Stomach (tissue), 9 donors: ENCODE measurements around the gene FIGLA. TPM values are rescaled to one million over a fixed set of nuclear protein-coding genes. Genes with fewer than 3 reads are reported as not detected.
"Not testable (repeated sequence)": the region's sequence is repeated elsewhere in the genome, so short reads cannot be mapped to it uniquely, and the experiment has no call there.

ENCODE experiments used
- DNase-seq, 2 donors: peaks; one replicate each; pipeline versions ENCODE4 v3.0.0 to v3.0.0-alpha.2; 2013 to 2019
- H3K27ac ChIP-seq, 5 donors: fragments of 200-600 bp in 4 of 5; sonication (generic) in 4 of 5; one replicate each; pipeline ENCODE4 v1.5.1; 2013 to 2019; ENCODE audit warnings: mild to moderate bottlenecking in 1 of 5, moderate library complexity in 1 of 5
- H3K27me3 ChIP-seq, 3 donors: fragments of 200-600 bp; sonication (generic); one replicate each; pipeline ENCODE4 v1.5.1; 2017 to 2019; ENCODE audit warnings: mixed run types in 1 of 3
- H3K36me3 ChIP-seq, 4 donors: fragments of 200-600 bp; sonication (generic); 1 replicate in 3 of 4; 2 replicates in 1 of 4; pipeline ENCODE4 v1.5.1; 2016 to 2019
- H3K4me1 ChIP-seq, 4 donors: fragments of 200-600 bp; sonication (generic); one replicate each; pipeline ENCODE4 v1.5.1; 2016 to 2019
- H3K4me3 ChIP-seq, 4 donors: fragments of 200-600 bp; sonication (generic) in 3 of 4; one replicate each; pipeline ENCODE4 v1.5.1; 2016 to 2019; ENCODE audit warnings: mild to moderate bottlenecking in 1 of 4
- H3K9me3 ChIP-seq, 4 donors: fragments of 200-600 bp; sonication (generic); one replicate each; pipeline ENCODE4 v1.5.1; 2016 to 2019
- EP300 ChIP-seq: sonication (generic); formaldehyde crosslinking; IDR thresholded peaks from one replicate; pipeline ENCODE4 v1.6.1; 2017; ENCODE audit warnings: antibody characterized with exemption
- POLR2A ChIP-seq, 4 donors: fragments of 450-650 bp; IDR thresholded peaks; one replicate each; pipeline ENCODE4 v1.6.1; 2016; ENCODE audit warnings: antibody characterized with exemption in 4 of 4, control low read depth in 2 of 4, mild to moderate bottlenecking in 1 of 4, moderate library complexity in 1 of 4
- POLR2AphosphoS5 ChIP-seq, 3 donors: sonication (generic); formaldehyde crosslinking; IDR thresholded peaks; one replicate each; pipeline ENCODE4 v1.6.1; 2016; ENCODE audit warnings: antibody characterized with exemption in 3 of 3
- WGBS, 5 donors: extraction: QIAGEN DNeasy Blood & Tissue Kit in 3 of 5; methylation state at CpG; one replicate each; pipeline versions ENCODE4 v1.1.5 to v1.1.7; 2013 to 2018; 5-methylcytosine and 5-hydroxymethylcytosine counted together
- intact Hi-C: fragments of 100-400 bp; cut with DNase I; formaldehyde crosslinking; loops from one replicate; pipeline ENCODE4 v1.15.1; 2023; ENCODE audit warnings: low total_unique reads
- polyA plus RNA-seq, 3 donors: library from polyadenylated mRNA; stranded (reverse); fragments of 200-250 nt; gene quantifications; one replicate each; pipeline ENCODE4 v1.2.3, GENCODE V29; 2013
- total RNA-seq, 5 donors: library from RNA; depleted of rRNA; stranded (reverse); fragments of >200 nt; gene quantifications; one replicate each; pipeline versions ENCODE4 v1.1.0 to v1.2.3, GENCODE V29; 2014 to 2016
- TF ChIP-seq, protein P1 (sequence below), 7 experiments: fragments of 450-650 bp in 4 of 7; fragments of 200-600 bp in 3 of 7; sonication (generic) in 3 of 7; IDR thresholded peaks; one replicate each; pipeline ENCODE4 v1.5.1; 2016 to 2019; ENCODE audit warnings: antibody characterized with exemption in 7 of 7, control low read depth in 2 of 7, mild to moderate bottlenecking in 1 of 7
- donor health status: healthy with polysubstance abuse.
- donor health status: Bipolar disorder and iron deficiency.
- donor health status: healthy.

Gene FIGLA
- total and polyA plus RNA-seq, 8 donors, result 0.75 TPM; not detected in 7

DNA sequence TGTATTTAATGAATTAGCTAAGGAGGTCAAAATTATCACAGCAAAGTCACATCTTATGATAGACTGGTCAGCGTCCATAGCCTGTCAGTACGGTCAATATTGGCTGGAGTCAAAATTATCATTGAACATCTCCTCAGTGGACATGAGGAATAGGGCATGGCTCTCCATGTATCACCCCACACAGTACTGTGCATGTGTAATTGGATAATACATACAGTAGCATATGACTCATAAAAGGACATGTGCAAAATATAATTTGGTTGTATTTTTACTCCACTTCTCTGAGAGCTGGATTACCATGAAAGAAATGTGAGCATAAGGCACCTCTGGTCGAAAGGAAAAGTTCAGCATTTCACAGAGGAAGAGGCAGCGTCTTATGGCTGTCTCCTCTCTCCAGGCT lies 47.4 kb downstream of the FIGLA start:
- WGBS, 5 donors, result 81 to 88% (median 82%) methylated on average over 4 of the region's 4 CpGs

DNA sequence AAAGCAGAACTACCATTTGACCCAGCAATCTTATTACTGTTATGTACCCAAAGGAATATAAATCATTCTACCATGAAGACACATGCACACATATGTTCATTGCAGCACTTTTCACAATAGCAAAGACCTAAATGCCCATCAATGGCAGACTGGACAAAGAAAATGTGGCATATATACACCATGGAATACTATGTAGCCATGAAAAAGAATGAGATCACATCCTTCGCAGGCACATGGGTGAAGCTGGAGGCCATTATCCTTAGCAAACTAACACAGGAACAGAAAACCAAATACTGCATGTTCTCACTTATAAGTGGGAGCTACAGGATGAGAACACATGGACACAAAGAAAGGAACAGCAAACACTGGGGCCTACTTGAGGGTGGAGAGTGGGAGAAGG lies 51.0 kb downstream of the FIGLA start:
- H3K36me3 ChIP-seq, intact Hi-C loops, H3K9me3 ChIP-seq, H3K4me1 ChIP-seq, DNase-seq, H3K4me3 ChIP-seq, H3K27ac ChIP-seq: not testable (repeated sequence)
- peaks cover 0 to 21% (median 8%) of the 10 kb centered on the region in 3 donors for H3K27me3 ChIP-seq
- WGBS, 5 donors, result 92 to 100% (median 98%) methylated on average over 1 of the region's 1 CpG

More for the DNA sequence above, 47.4 kb downstream of the FIGLA start:
- Histone ChIP-seq H3K4me3 (no peak overlapping the region), H3K4me1 (no peaks in the 10 kb centered on the region), H3K9me3 (peaks cover 0 to 6% (median 0%) of the 10 kb centered on the region in 4 donors), H3K27me3 (peaks cover 0 to 12% (median 0%) of the 10 kb centered on the region in 3 donors), H3K36me3 (no peaks in the 10 kb centered on the region), H3K27ac (no peak overlapping the region)
- no peak for TF ChIP-seq POLR2A (IDR thresholded peaks at IDR 0.05)
- TF ChIP-seq EP300, result no peak
- no peak for TF ChIP-seq POLR2AphosphoS5 (IDR thresholded peaks at IDR 0.05)
- TF ChIP-seq, protein P1, sequence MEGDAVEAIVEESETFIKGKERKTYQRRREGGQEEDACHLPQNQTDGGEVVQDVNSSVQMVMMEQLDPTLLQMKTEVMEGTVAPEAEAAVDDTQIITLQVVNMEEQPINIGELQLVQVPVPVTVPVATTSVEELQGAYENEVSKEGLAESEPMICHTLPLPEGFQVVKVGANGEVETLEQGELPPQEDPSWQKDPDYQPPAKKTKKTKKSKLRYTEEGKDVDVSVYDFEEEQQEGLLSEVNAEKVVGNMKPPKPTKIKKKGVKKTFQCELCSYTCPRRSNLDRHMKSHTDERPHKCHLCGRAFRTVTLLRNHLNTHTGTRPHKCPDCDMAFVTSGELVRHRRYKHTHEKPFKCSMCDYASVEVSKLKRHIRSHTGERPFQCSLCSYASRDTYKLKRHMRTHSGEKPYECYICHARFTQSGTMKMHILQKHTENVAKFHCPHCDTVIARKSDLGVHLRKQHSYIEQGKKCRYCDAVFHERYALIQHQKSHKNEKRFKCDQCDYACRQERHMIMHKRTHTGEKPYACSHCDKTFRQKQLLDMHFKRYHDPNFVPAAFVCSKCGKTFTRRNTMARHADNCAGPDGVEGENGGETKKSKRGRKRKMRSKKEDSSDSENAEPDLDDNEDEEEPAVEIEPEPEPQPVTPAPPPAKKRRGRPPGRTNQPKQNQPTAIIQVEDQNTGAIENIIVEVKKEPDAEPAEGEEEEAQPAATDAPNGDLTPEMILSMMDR (IDR thresholded peaks at IDR 0.05), result no peak
- no peak for DNase-seq
- intact Hi-C loops, result no loop called here

- intact Hi-C loops, result no loop called here
- 53 to 73% (median 63%) methylated on average over 2 of the region's 2 CpGs for WGBS, 5 donors
- Histone ChIP-seq H3K4me1 (no peaks in the 10 kb centered on the region), H3K36me3 (no peaks in the 10 kb centered on the region), H3K9me3 (peaks cover 0 to 8% (median 0%) of the 10 kb centered on the region in 4 donors), H3K27me3 (peaks cover 0 to 30% (median 8%) of the 10 kb centered on the region in 3 donors), H3K4me3 (no peak overlapping the region), H3K27ac (no peak overlapping the region)
- DNase-seq, result no peak
- TF ChIP-seq, protein P1 (IDR thresholded peaks at IDR 0.05), result no peak
- TF ChIP-seq POLR2A (IDR thresholded peaks at IDR 0.05) (no peak), POLR2AphosphoS5 (IDR thresholded peaks at IDR 0.05) (no peak), EP300 (no peak)
Measured at GRCh38 chr2:70738159-70738558, 52.3 kb downstream of the FIGLA start.

DNA sequence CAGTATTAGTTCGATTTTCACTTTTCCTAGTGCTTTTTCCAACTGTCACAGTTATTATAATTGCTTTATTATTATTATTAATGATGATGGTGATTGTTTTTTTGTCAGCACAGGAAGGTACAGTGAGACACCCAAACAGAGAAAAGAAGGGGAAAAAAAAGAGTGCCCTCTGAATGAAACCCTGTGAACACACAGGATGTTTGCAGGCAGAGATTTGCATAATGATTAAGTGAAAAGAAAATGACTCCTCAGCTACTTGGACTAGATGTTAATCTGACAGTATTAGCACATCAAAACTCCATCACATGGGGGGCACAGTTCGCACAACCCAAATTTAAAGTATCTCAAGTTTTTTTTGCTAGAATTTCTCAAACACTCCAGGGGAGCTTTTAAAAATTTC lies 55.4 kb downstream of the FIGLA start:
- no peak for DNase-seq
- Histone ChIP-seq H3K4me1 (no peaks in the 10 kb centered on the region), H3K27me3 (peaks cover 0 to 40% (median 8%) of the 10 kb centered on the region in 3 donors), H3K27ac (no peak overlapping the region), H3K4me3 (no peak overlapping the region), H3K9me3 (peaks cover 0 to 8% (median 0%) of the 10 kb centered on the region in 4 donors), H3K36me3 (no peaks in the 10 kb centered on the region)
- intact Hi-C loops, result no loop called here
- no peak for TF ChIP-seq POLR2AphosphoS5 (IDR thresholded peaks at IDR 0.05)
- TF ChIP-seq POLR2A (IDR thresholded peaks at IDR 0.05), result no peak
- TF ChIP-seq EP300, result no peak
- TF ChIP-seq, protein P1 (IDR thresholded peaks at IDR 0.05), result no peak
- WGBS, 5 donors, result 44 to 52% (median 50%) methylated on average over 2 of the region's 2 CpGs

- no peaks in the 10 kb centered on the region for H3K36me3 ChIP-seq
- intact Hi-C loops, result no loop called here
- DNase-seq, result no peak
- WGBS, 5 donors, result 33 to 46% (median 40%) methylated on average over 7 of the region's 7 CpGs
- H3K27me3 ChIP-seq, result peaks cover 0 to 40% (median 8%) of the 10 kb centered on the region in 3 donors
- no peak overlapping the region for H3K4me3 ChIP-seq
- H3K4me1 ChIP-seq, result no peaks in the 10 kb centered on the region
- no peak overlapping the region for H3K27ac ChIP-seq
- H3K9me3 ChIP-seq, result peaks cover 0 to 2% (median 0%) of the 10 kb centered on the region in 4 donors
- TF ChIP-seq, protein P1 (IDR thresholded peaks at IDR 0.05), result no peak
- TF ChIP-seq EP300 (no peak), POLR2AphosphoS5 (IDR thresholded peaks at IDR 0.05) (no peak), POLR2A (IDR thresholded peaks at IDR 0.05) (no peak)
Measured at GRCh38 chr2:70733646-70734180, 56.7 kb downstream of the FIGLA start.
